ENCODE measurements around the gene LGALS14.
"Not testable (repeated sequence)": the region's sequence is repeated elsewhere in the genome, so short reads cannot be mapped to it uniquely, and the experiment has no call there.

LGALS14 gene

GRCh38 chr19:39704181-39705044, at the start of gene LGALS14:
LGALS14 (plus strand) TSS chr19:39704481; CDS start chr19:39704529, 48 bp downstream.
- no peak for DNase-seq

GRCh38 chr19:39655613-39656012, 48.7 kb upstream of the LGALS14 start, which contains the start of gene LGALS16:
LGALS16 (plus strand) TSS chr19:39655913; CDS start chr19:39655962, 49 bp downstream.
- no peak for DNase-seq

GRCh38 chr19:39659791-39660190, 44.5 kb upstream of the LGALS14 start:
- DNase-seq: no peak

GRCh38 chr19:39660661-39661060, 43.6 kb upstream of the LGALS14 start:
- DNase-seq: no peak

- DNase-seq: no peak
Measured at GRCh38 chr19:39661565-39661964, 42.7 kb upstream of the LGALS14 start.

GRCh38 chr19:39669860-39670259, 34.4 kb upstream of the LGALS14 start:
- not testable (repeated sequence) for DNase-seq

- DNase-seq: no peak
Measured at GRCh38 chr19:39670998-39671397, 33.3 kb upstream of the LGALS14 start.

GRCh38 chr19:39671739-39672363, 32.4 kb upstream of the LGALS14 start:
- peak in 1 of 2 experiments; percentile 42 for DNase-seq

GRCh38 chr19:39672473-39672872, 31.8 kb upstream of the LGALS14 start:
- DNase-seq: no peak

- DNase-seq: not testable (repeated sequence)
Measured at GRCh38 chr19:39673862-39674261, 30.4 kb upstream of the LGALS14 start.

- no peak for DNase-seq
Measured at GRCh38 chr19:39676004-39676403, 28.3 kb upstream of the LGALS14 start.

- DNase-seq: no peak
Measured at GRCh38 chr19:39677961-39678889, 26.1 kb upstream of the LGALS14 start.

GRCh38 chr19:39679056-39679790, 25.1 kb upstream of the LGALS14 start:
- peak; percentile 43 to 54 for DNase-seq

- DNase-seq: peak; percentile 39 to 58
Measured at GRCh38 chr19:39679791-39680168, 24.5 kb upstream of the LGALS14 start.

GRCh38 chr19:39680593-39680992, 23.7 kb upstream of the LGALS14 start:
- no peak for DNase-seq

GRCh38 chr19:39681416-39681815, 22.9 kb upstream of the LGALS14 start:
- no peak for DNase-seq

- no peak for DNase-seq
Measured at GRCh38 chr19:39684267-39684666, 20.0 kb upstream of the LGALS14 start.

- no peak for DNase-seq
Measured at GRCh38 chr19:39686739-39687138, 17.5 kb upstream of the LGALS14 start.

GRCh38 chr19:39688637-39689036, 15.6 kb upstream of the LGALS14 start:
- DNase-seq: not testable (repeated sequence)

GRCh38 chr19:39692166-39692565, 12.1 kb upstream of the LGALS14 start:
- DNase-seq: no peak

- no peak for DNase-seq
Measured at GRCh38 chr19:39692822-39693221, 11.5 kb upstream of the LGALS14 start.

GRCh38 chr19:39695759-39696158, 8.5 kb upstream of the LGALS14 start:
- DNase-seq: no peak
